Transverse colon (tissue), 4 donors: ENCODE measurements around the gene TTLL12. TPM values are rescaled to one million over a fixed set of nuclear protein-coding genes. Genes with fewer than 3 reads are reported as not detected.

Experiments
- DNase-seq: peaks from one replicate; pipeline ENCODE4 v3.0.0-alpha.2; 2019
- H3K27ac ChIP-seq, 4 donors: fragments of 200-600 bp; sonication (generic); 2 replicates each; pipeline ENCODE4 v1.5.1; 2016 to 2018; ENCODE audit warnings: inconsistent platforms in 4 of 4
- H3K27me3 ChIP-seq: fragments of 200-600 bp; sonication (generic); 2 replicates; pipeline ENCODE4 v1.5.1; 2017; ENCODE audit warnings: inconsistent platforms
- H3K36me3 ChIP-seq, 4 donors: fragments of 200-600 bp; sonication (generic); 2 replicates each; pipeline ENCODE4 v1.5.1; 2017 to 2019; ENCODE audit warnings: inconsistent platforms in 4 of 4
- H3K4me1 ChIP-seq, 4 donors: fragments of 200-600 bp; sonication (generic); 2 replicates each; pipeline ENCODE4 v1.5.1; 2017 to 2020; ENCODE audit warnings: inconsistent platforms in 4 of 4
- H3K4me3 ChIP-seq, 4 donors: fragments of 200-600 bp; sonication (generic); 1 replicate in 1 of 4; 2 replicates in 3 of 4; pipeline versions ENCODE4 v1.5.1 to v1.6.1; 2017 to 2019; ENCODE audit warnings: inconsistent platforms in 4 of 4
- H3K9me3 ChIP-seq, 2 donors: fragments of 200-600 bp; sonication (generic); 2 replicates each; pipeline ENCODE4 v1.5.1; 2017 to 2019; ENCODE audit warnings: inconsistent platforms in 2 of 2
- CTCF ChIP-seq, 5 experiments: fragments of 200-600 bp in 3 of 5; fragments of 450-650 bp in 2 of 5; sonication (generic) in 3 of 5; IDR thresholded peaks; 1 replicate in 2 of 5; 2 replicates in 3 of 5; pipeline ENCODE4 v1.5.1; 2016 to 2017; ENCODE audit warnings: antibody characterized with exemption in 5 of 5, inconsistent platforms in 3 of 5, mild to moderate bottlenecking in 2 of 5, moderate library complexity in 1 of 5
- EP300 ChIP-seq: sonication (generic); formaldehyde crosslinking; IDR thresholded peaks from one replicate; pipeline ENCODE4 v1.6.1; 2017; ENCODE audit warnings: antibody characterized with exemption, low read depth
- POLR2A ChIP-seq: fragments of 450-650 bp; IDR thresholded peaks from one replicate; pipeline ENCODE4 v1.6.1; 2016; ENCODE audit warnings: antibody characterized with exemption, mild to moderate bottlenecking, moderate library complexity
- POLR2AphosphoS5 ChIP-seq, 3 donors: sonication (generic); formaldehyde crosslinking; IDR thresholded peaks; one replicate each; pipeline ENCODE4 v1.6.1; 2016; ENCODE audit warnings: antibody characterized with exemption in 3 of 3
- WGBS, 2 donors: methylation state at CpG; one replicate each; pipeline ENCODE4 v1.1.5; 2018; ENCODE audit warnings: low coverage in 1 of 2; 5-methylcytosine and 5-hydroxymethylcytosine counted together
- in situ Hi-C, 4 donors: fragments of 200-750 bp; cut with MboI; loops; one replicate each; pipeline versions ENCODE4 v1.15.0 to v1.15.1; 2017; ENCODE audit warnings: low sequenced_read_pairs in 3 of 4, low pct_ligation_motif_present in 1 of 4, low pct_unique_long_range_greater_than_20kb in 1 of 4
- intact Hi-C: fragments of 100-400 bp; cut with DNase I; formaldehyde crosslinking; loops from one replicate; pipeline ENCODE4 v1.15.1; 2023; ENCODE audit warnings: low total_unique reads
- total RNA-seq, 4 donors: library from RNA; depleted of rRNA; stranded (reverse); fragments of >200 nt; gene quantifications; one replicate each; pipeline ENCODE4 v1.1.0, GENCODE V29; 2016

The TTLL12 gene
- total RNA-seq, 4 donors from 2014 or later, result 88.1 to 171 (median 161) TPM

DNA sequence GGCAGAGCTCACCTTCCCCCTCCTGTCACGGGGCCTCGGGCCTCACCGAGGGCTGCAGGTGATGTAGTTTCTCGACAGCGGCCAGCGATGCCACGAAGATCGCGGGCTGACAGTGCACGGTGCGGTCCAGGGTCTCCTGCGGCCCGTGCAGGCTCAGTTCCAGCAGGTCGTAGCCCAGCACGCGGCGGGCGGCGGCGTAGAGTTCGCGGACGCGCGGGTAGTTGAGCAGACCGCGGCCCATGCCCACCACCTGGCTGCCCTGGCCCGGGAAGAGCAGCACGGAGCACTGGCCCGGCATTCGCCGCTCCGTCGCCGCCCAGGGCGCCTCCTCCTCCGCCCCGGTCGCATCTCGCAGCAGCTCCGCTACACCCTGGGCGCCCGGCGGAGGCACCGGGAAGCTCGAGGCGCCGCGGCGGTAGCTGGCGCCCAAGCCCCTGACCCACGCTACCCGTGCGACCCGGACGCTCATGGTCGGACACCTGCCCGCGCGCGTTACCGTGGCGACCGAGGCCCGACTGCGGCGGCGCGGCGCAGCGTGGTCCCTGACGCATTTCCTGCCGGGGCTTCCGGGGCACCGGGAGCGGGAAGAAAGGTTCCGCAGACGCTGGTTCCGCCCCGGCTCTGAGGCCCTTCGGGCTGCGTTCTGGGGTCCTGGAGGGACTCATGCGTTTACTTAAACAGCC lies 43.9 kb downstream of the TTLL12 start, which contains the start of gene MCAT:
Gene MCAT (minus strand): TSS at position 519 of the 683 bp plus-strand sequence. CDS start 50 bp downstream, at position 469.
- 1% methylated on average over 45 of the region's 83 CpGs; no CpG with 5 or more reads in 1 of the 2 donors for WGBS, 2 donors
- no peaks in the 10 kb centered on the region for H3K36me3 ChIP-seq
- peak; percentile 90 for DNase-seq
- H3K4me3 ChIP-seq, result peak within 1 kb of the TSS; percentile 55 to 93 (median 90)
- H3K27me3 ChIP-seq, result no peaks in the 10 kb centered on the region
- peak within 1 kb of the TSS; percentile 66 to 85 (median 78) for H3K27ac ChIP-seq
- H3K9me3 ChIP-seq, result no peaks in the 10 kb centered on the region
- H3K4me1 ChIP-seq, result peaks cover 8 to 17% (median 10%) of the 10 kb centered on the region in 4 donors
- peak; percentile 54 for TF ChIP-seq POLR2A
- TF ChIP-seq CTCF (IDR thresholded peaks at IDR 0.05), result no peak
- TF ChIP-seq EP300, result no peak
- peak; percentile 51 to 81 (median 61) for TF ChIP-seq POLR2AphosphoS5 (IDR thresholded peaks at IDR 0.05)
- in situ Hi-C loops, result no loop called here
- intact Hi-C loops, result no loop called here

DNA sequence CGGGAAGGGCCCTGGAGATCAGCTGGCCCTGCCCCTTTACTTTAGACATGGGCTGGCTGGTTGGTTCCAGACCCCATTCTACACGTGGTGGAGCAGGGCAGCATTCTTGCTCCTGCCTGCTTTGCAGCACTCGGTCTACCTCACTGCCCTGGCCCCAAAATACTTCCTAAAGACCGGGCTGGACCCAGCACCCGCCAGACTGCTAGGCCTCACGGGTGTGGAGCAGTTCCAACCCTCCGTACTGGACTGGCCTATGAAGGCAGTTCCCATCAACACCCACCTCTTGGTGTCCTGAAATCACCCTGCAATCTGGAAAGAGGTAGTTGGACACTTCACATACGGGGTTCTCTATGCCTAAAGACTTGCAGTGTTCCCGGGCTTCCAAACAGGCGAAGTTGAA lies 50.1 kb downstream of the TTLL12 start:
- intact Hi-C loops (no loop called here), in situ Hi-C loops (no loop called here)
- Histone ChIP-seq H3K27me3 (no peaks in the 10 kb centered on the region), H3K36me3 (peaks cover 0 to 4% (median 0%) of the 10 kb centered on the region in 4 donors), H3K27ac (no peak overlapping the region), H3K4me3 (no peak overlapping the region), H3K9me3 (no peaks in the 10 kb centered on the region), H3K4me1 (peaks cover 0 to 5% (median 3%) of the 10 kb centered on the region in 4 donors)
- 80% methylated on average over 10 of the region's 10 CpGs; no CpG with 5 or more reads in 1 of the 2 donors for WGBS, 2 donors
- no peak for TF ChIP-seq CTCF (IDR thresholded peaks at IDR 0.05)
- TF ChIP-seq POLR2A, result no peak
- no peak for TF ChIP-seq POLR2AphosphoS5 (IDR thresholded peaks at IDR 0.05)
- TF ChIP-seq EP300, result no peak
- no peak for DNase-seq

DNA sequence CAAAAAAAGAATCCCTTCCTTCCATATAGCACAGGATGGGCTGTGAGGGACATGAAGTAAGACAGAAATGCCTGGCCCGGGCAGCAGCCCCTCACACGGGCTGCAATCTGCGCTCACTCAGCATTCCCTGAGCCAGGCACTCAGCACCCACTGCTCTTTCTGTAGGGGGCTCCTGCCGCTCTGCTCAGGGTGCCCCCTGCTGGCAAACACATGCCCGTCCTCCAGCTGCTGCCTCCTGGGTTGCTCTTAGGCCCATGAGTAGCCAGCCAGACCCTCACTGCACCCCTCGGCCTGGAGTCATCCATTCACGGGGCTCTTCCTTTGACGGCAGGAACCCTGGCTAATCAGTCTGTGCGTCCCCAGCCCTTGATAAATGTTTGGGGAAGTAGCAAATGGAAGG lies 50.7 kb downstream of the TTLL12 start:
- no peak overlapping the region for H3K4me3 ChIP-seq
- H3K4me1 ChIP-seq, result no peaks in the 10 kb centered on the region
- TF ChIP-seq CTCF (IDR thresholded peaks at IDR 0.05) (peak; percentile 44 to 57 (median 53)), POLR2AphosphoS5 (IDR thresholded peaks at IDR 0.05) (no peak), POLR2A (no peak), EP300 (no peak)
- intact Hi-C loops, result no loop called here
- H3K9me3 ChIP-seq, result no peaks in the 10 kb centered on the region
- WGBS, 2 donors, result 39 to 40% methylated on average over 1 to 9 of the region's 9 CpGs
- H3K27me3 ChIP-seq, result no peaks in the 10 kb centered on the region
- in situ Hi-C loops, result no loop called here
- no peak overlapping the region for H3K27ac ChIP-seq
- DNase-seq, result peak; percentile 57
- H3K36me3 ChIP-seq, result peaks cover 0 to 4% (median 0%) of the 10 kb centered on the region in 4 donors

GRCh38 chr22:43135565-43135964 lies 51.4 kb downstream of the TTLL12 start:
- Histone ChIP-seq H3K9me3 (no peaks in the 10 kb centered on the region), H3K4me1 (no peaks in the 10 kb centered on the region), H3K27me3 (no peaks in the 10 kb centered on the region), H3K36me3 (peaks cover 0 to 4% (median 0%) of the 10 kb centered on the region in 4 donors), H3K4me3 (no peak overlapping the region), H3K27ac (no peak overlapping the region)
- TF ChIP-seq POLR2AphosphoS5 (IDR thresholded peaks at IDR 0.05), result no peak
- no peak for TF ChIP-seq EP300
- TF ChIP-seq CTCF (IDR thresholded peaks at IDR 0.05), result no peak
- no peak for TF ChIP-seq POLR2A
- 69% methylated on average over 5 of the region's 5 CpGs; no CpG with 5 or more reads in 1 of the 2 donors for WGBS, 2 donors
- in situ Hi-C loops (no loop called here), intact Hi-C loops (no loop called here)
- DNase-seq, result no peak
